ENCODE results near the gene ANKRD18B.
"Not testable (repeated sequence)": the region's sequence is repeated elsewhere in the genome, so short reads cannot be mapped to it uniquely, and the experiment has no call there.

GRCh38 chr9:33515342-33515995 lies 8.6 kb upstream of the ANKRD18B start:
- not testable (repeated sequence) for TF ChIP-seq POLR2AphosphoS5 (IDR thresholded peaks at IDR 0.05; ENCODE audit: low read depth)
- TF ChIP-seq, protein P1, sequence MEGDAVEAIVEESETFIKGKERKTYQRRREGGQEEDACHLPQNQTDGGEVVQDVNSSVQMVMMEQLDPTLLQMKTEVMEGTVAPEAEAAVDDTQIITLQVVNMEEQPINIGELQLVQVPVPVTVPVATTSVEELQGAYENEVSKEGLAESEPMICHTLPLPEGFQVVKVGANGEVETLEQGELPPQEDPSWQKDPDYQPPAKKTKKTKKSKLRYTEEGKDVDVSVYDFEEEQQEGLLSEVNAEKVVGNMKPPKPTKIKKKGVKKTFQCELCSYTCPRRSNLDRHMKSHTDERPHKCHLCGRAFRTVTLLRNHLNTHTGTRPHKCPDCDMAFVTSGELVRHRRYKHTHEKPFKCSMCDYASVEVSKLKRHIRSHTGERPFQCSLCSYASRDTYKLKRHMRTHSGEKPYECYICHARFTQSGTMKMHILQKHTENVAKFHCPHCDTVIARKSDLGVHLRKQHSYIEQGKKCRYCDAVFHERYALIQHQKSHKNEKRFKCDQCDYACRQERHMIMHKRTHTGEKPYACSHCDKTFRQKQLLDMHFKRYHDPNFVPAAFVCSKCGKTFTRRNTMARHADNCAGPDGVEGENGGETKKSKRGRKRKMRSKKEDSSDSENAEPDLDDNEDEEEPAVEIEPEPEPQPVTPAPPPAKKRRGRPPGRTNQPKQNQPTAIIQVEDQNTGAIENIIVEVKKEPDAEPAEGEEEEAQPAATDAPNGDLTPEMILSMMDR (IDR thresholded peaks at IDR 0.05; ENCODE audit: insufficient read depth, low read length), result not testable (repeated sequence)
